ENCODE results near the gene ZSWIM3. TPM values are rescaled to one million over a fixed set of nuclear protein-coding genes. Genes with fewer than 3 reads are reported as not detected.

ZSWIM3 gene
- total and polyA plus RNA-seq, 2 of the 13 experiments (the other 11 are each of a cell fraction or from before 2014, with no cell fraction given): 5.2 to 5.8 TPM

DNA sequence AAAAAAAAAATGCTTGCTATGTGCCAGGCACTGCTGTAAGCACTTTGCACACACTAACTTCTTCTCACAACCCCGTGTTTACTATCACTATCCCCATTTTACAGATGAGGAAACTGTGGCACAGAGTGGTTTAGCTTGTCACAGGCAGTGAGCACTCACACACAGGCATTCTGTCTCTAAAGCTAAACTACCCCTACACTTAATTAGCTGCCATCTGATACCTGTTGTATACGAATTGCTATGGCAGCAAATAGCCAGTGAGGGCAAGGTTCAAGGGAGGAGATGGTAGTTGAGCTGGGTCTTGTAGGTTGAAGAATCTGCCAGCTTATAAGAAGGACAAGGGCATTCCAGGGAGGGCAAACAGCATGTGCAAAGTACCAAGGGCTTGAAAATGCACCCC, 35.5 kb upstream of the ZSWIM3 start:
- intact Hi-C loops (cut with micrococcal nuclease; ENCODE audit: unreplicated experiment) (no loop called here), in situ Hi-C loops (cut with HindIII; ENCODE audit: extremely low pct_ligation_motif_present, low pct_unique_long_range_greater_than_20kb) (no loop called here)
- H3K79me2 ChIP-seq (ENCODE audit: insufficient read depth, low read length): no peaks in the 10 kb centered on the region
- no TSS peak for BruUV-seq (replicated peaks)
- H3K4me1 ChIP-seq (ENCODE audit: insufficient read depth, low read length): peaks cover 40% of the 10 kb centered on the region
- POLR2A ChIA-PET: interaction anchor here (0.5 to 1.6 kb wide), 2 partner anchors 59 to 146 kb away, joined by 3 read pairs; partner anchors contain the start of gene ZSWIM1
- H3K36me3 ChIP-seq (replicated peaks in 1 of 2; ENCODE audit: control insufficient read depth in 1 of 2, insufficient read depth in 2 of 2, low read length in 2 of 2): no peaks in the 10 kb centered on the region
- no peaks in the 10 kb centered on the region for H4K20me1 ChIP-seq (ENCODE audit: insufficient read depth, low read length)
- H3K4me3 ChIP-seq (replicated peaks in 1 of 3; ENCODE audit: insufficient read depth in 1 of 3, low read depth in 2 of 3, low read length in 3 of 3): no peak overlapping the region
- CTCF ChIA-PET (ENCODE audit: low intra/inter-chr PET ratio, low total read pairs): no interaction called here
- no peaks in the 10 kb centered on the region for H3K27me3 ChIP-seq (ENCODE audit: control insufficient read depth in 1 of 2, insufficient read depth in 2 of 2, low read length in 2 of 2)
- no peak for DNase-seq (ENCODE audit: low spot score)
- ATAC-seq: no peak
- TF ChIP-seq ZNF766 (CRISPR knock-in tag; IDR thresholded peaks at IDR 0.05; ENCODE audit: borderline replicate concordance): no peak
- TF ChIP-seq, protein P1, sequence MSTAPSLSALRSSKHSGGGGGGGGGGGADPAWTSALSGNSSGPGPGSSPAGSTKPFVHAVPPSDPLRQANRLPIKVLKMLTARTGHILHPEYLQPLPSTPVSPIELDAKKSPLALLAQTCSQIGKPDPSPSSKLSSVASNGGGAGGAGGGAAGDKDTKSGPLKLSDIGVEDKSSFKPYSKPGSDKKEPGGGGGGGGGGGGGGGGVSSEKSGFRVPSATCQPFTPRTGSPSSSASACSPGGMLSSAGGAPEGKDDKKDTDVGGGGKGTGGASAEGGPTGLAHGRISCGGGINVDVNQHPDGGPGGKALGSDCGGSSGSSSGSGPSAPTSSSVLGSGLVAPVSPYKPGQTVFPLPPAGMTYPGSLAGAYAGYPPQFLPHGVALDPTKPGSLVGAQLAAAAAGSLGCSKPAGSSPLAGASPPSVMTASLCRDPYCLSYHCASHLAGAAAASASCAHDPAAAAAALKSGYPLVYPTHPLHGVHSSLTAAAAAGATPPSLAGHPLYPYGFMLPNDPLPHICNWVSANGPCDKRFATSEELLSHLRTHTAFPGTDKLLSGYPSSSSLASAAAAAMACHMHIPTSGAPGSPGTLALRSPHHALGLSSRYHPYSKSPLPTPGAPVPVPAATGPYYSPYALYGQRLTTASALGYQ (CRISPR knock-in tag; IDR thresholded peaks at IDR 0.05): no peak
- TF ChIP-seq ZNF629 (CRISPR knock-in tag; conservative IDR thresholded peaks at IDR 0.05): peak; percentile 88
- TF ChIP-seq CHD4 (IDR thresholded peaks at IDR 0.05; ENCODE audit: borderline replicate concordance, low read length): peak; percentile 67; the same call in 1 of the 2 replicates
- no peak overlapping the region for H3K27ac ChIP-seq (ENCODE audit: extremely low read length, insufficient read depth, low read length)
- H3K9ac ChIP-seq (ENCODE audit: insufficient read depth, low read depth, low read length): no peak overlapping the region
- H3K9me3 ChIP-seq (ENCODE audit: low read length): no peaks in the 10 kb centered on the region
- 6% methylated on average over 2 of the region's 2 CpGs for WGBS (ENCODE audit: low lambda C conversion rate)
- FAIRE-seq: no peak
- no peak overlapping the region for H3K4me2 ChIP-seq (ENCODE audit: low read depth, low read length)
- H2AFZ ChIP-seq (ENCODE audit: low read length): no peak overlapping the region

- no TSS peak for BruUV-seq (replicated peaks)
- no peak for DNase-seq (ENCODE audit: low spot score)
- H3K9ac ChIP-seq (ENCODE audit: insufficient read depth, low read depth, low read length): no peak overlapping the region
Observed at GRCh38 chr20:45822857-45823256, 34.6 kb upstream of the ZSWIM3 start.

More at GRCh38 chr20:45822857-45823256, 34.6 kb upstream of the ZSWIM3 start:
- no peaks in the 10 kb centered on the region for H4K20me1 ChIP-seq (ENCODE audit: insufficient read depth, low read length)
- H3K4me3 ChIP-seq (replicated peaks in 1 of 3; ENCODE audit: insufficient read depth in 1 of 3, low read depth in 2 of 3, low read length in 3 of 3): no peak overlapping the region
- POLR2A ChIA-PET: interaction anchor here (1.0 to 1.6 kb wide), 2 partner anchors 11 to 58 kb away, joined by 3 read pairs; partner anchors contain the start of genes SNX21 and ZSWIM1
- H3K27ac ChIP-seq (ENCODE audit: extremely low read length, insufficient read depth, low read length): no peak overlapping the region
- TF ChIP-seq MAF1 (CRISPR knock-in tag; IDR thresholded peaks at IDR 0.05; ENCODE audit: borderline replicate concordance) (no peak), ZBTB33 (CRISPR knock-in tag; IDR thresholded peaks at IDR 0.05) (peak; percentile 84), HNRNPLL (IDR thresholded peaks at IDR 0.05; ENCODE audit: low read depth, low read length, poor library complexity, severe bottlenecking) (peak; percentile 25)
- H3K36me3 ChIP-seq (replicated peaks in 1 of 2; ENCODE audit: control insufficient read depth in 1 of 2, insufficient read depth in 2 of 2, low read length in 2 of 2): no peaks in the 10 kb centered on the region
- ATAC-seq (no peak; the same call in 2 of the 3 replicates), FAIRE-seq (no peak)
- H3K9me3 ChIP-seq (ENCODE audit: low read length): no peaks in the 10 kb centered on the region
- no peak overlapping the region for H3K4me2 ChIP-seq (ENCODE audit: low read depth, low read length)
- 69% methylated on average over 24 of the region's 24 CpGs for WGBS (ENCODE audit: low lambda C conversion rate)
- H3K79me2 ChIP-seq (ENCODE audit: insufficient read depth, low read length): no peaks in the 10 kb centered on the region
- H2AFZ ChIP-seq (ENCODE audit: low read length): no peak overlapping the region
- H3K27me3 ChIP-seq (ENCODE audit: control insufficient read depth in 1 of 2, insufficient read depth in 2 of 2, low read length in 2 of 2): no peaks in the 10 kb centered on the region
- in situ Hi-C loops (cut with HindIII; ENCODE audit: extremely low pct_ligation_motif_present, low pct_unique_long_range_greater_than_20kb): no loop called here
- intact Hi-C loops (cut with micrococcal nuclease; ENCODE audit: unreplicated experiment): no loop called here
- CTCF ChIA-PET (ENCODE audit: low intra/inter-chr PET ratio, low total read pairs): interaction anchor here (2.4 kb wide), 1 partner anchor 141 kb away, joined by 15 read pairs; no protein-coding TSS in a partner anchor
- peaks cover 49% of the 10 kb centered on the region for H3K4me1 ChIP-seq (ENCODE audit: insufficient read depth, low read length)

All from HepG2 (cell line).